Epithelial cell of proximal tubule (primary cell): Measurements from ENCODE around the gene LAGE3. TPM values are rescaled to one million over a fixed set of nuclear protein-coding genes. Genes with fewer than 3 reads are reported as not detected.

Experiments
- DNase-seq: peaks from one replicate; pipeline ENCODE4 v3.0.0-alpha.2; 2011; ENCODE audit warnings: low read depth
- H3K4me3 ChIP-seq: 2 replicates; pipeline ENCODE4 v1.5.1; 2011; ENCODE audit warnings: low read depth, mild to moderate bottlenecking, low read length
- total RNA-seq: library from RNA; depleted of rRNA; stranded (reverse); fragments of >200 nt; gene quantifications from 2 replicates; pipeline ENCODE4 v1.2.3, GENCODE V29; 2015
- TF ChIP-seq, protein P1 (sequence below): conservative IDR thresholded peaks from 2 replicates; pipeline ENCODE4 v1.5.1; 2012; ENCODE audit warnings: low read depth, mild to moderate bottlenecking, low read length

The LAGE3 gene, protein sequence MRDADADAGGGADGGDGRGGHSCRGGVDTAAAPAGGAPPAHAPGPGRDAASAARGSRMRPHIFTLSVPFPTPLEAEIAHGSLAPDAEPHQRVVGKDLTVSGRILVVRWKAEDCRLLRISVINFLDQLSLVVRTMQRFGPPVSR
- total RNA-seq = 23.0 and 28.4 TPM in 2 replicates

DNA sequence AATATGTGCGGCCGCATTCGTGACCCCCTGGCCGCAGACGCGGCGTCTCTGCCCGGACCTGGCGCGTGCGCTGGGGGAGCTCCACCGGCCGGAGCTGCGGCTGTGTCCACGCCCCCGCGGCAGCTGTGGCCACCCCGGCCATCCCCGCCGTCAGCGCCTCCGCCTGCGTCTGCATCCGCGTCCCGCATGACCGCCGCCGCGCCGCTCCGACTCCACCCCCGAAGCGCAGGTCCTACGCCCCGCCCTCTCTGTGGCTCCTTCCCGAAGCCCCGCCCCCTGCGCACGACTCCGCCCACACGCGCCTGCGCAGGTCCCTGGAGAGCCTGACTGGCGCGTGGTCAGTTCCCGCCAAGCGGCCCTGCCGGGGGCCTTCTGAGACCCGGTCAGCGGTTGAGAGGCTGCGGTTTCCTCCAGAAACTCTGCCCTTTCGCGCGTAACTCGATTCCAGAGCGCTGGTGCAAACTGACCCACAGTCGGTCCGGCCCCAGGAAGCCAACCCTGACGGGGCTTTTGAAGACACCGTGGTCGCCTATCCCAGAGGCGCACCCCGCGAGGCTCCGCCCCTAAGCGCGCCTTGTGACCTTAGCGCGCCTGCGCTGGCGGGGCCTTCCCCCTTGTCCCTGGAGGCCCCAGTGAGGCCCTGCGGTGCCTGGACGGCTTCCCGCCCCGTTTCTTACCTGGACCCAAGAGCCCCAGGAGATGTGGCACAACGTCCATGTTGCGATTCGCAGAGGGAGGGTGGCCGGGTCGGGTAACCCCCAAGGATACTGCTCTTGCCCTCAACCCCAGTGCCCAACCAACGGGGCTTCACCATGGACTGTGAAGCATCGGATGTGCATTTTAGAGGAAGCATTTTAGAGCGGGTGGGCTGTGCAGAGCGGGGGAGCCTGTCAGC is at the start of gene LAGE3:
Gene LAGE3, minus strand, starts transcription at position 554 of the 895 bp plus-strand sequence. Its CDS starts 366 bp downstream, at position 188.
- TF ChIP-seq, protein P1, sequence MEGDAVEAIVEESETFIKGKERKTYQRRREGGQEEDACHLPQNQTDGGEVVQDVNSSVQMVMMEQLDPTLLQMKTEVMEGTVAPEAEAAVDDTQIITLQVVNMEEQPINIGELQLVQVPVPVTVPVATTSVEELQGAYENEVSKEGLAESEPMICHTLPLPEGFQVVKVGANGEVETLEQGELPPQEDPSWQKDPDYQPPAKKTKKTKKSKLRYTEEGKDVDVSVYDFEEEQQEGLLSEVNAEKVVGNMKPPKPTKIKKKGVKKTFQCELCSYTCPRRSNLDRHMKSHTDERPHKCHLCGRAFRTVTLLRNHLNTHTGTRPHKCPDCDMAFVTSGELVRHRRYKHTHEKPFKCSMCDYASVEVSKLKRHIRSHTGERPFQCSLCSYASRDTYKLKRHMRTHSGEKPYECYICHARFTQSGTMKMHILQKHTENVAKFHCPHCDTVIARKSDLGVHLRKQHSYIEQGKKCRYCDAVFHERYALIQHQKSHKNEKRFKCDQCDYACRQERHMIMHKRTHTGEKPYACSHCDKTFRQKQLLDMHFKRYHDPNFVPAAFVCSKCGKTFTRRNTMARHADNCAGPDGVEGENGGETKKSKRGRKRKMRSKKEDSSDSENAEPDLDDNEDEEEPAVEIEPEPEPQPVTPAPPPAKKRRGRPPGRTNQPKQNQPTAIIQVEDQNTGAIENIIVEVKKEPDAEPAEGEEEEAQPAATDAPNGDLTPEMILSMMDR = no peak
- peak within 1 kb of the TSS; percentile 49 for H3K4me3 ChIP-seq
- DNase-seq = no peak

DNA sequence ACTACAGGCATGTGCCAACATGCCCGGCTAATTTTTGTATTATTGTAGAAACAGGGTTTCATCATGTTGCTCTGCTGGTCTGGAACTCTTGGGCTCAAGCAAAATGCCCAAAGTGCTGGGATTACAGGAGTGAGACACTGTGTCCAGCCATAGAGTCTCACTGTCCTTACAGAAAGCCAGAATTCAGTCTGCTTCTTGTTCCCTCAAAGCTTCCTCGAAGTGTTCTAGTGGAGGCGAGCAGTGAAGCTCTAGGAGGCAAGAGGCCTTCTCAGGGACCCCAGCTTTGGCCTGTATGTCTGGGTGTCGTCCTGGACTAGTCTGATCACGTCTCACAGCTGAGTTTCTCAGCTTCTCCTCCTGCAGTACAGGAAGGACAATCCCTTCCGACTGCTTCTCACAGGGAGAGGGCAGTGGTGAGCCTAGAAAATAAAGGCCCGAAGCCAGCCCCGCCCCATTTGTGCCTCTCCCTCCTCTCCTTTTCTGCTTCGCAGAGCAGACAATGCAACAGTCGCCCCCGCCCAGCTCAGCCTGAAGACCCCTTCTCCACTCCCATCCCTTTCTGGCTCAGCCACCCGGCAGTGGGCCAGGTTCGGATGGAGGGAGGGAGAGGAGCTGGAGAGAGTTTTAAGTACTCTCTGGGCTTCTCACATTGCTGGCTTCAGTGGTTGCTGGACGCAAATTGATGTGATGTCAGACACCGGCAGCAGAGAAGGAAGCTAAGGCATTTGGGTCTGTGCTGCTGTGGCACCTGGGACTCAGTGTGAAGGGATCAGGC is 48.0 kb upstream of the LAGE3 start:
- TF ChIP-seq, protein P1 = peak; percentile 55
- DNase-seq = no peak
- H3K4me3 ChIP-seq = peak overlapping the region; percentile 38

DNA sequence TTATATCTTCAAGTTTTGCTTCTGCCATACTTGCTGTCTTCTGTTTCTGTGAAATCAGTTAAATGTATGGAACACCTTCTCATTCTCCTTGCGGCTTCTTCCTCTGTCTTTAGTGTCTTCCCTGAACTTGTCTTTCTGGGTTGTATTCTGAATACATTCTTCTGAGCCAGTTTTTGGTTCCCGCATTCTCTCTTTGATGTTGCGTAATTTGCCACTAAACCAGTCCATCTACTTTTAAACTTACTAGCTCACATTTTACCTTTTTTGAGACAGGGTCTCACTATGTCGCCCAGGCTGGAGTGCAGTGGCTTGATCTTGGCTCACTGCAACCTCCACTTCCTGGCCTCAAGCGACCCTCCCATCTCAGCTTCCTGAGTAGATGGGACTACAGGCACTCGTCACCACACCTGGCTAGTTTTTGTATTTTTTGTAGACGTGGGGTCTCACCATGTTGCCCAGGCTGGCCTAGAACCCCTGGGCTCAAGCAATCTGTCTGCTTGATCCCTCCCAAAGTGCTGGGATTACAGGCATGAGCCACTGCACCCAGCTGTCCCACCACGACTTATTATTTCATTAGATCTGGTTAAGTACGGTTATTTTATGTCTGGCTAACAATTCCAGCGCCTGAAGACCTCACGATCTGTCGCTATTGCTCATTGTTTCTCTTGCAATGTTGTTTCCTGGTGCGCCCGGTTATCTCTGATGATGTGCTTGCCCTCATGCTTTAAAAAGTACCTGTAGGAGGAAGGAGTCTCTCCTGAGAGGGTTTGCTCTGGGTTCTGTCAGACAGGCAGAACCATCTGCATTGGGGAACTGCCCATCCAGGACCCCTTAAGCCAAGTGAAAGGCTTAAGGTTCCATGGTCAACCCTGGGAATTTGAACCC is 46.8 kb upstream of the LAGE3 start:
- H3K4me3 ChIP-seq = no peak overlapping the region
- no peak for DNase-seq
- TF ChIP-seq, protein P1 = no peak

DNA sequence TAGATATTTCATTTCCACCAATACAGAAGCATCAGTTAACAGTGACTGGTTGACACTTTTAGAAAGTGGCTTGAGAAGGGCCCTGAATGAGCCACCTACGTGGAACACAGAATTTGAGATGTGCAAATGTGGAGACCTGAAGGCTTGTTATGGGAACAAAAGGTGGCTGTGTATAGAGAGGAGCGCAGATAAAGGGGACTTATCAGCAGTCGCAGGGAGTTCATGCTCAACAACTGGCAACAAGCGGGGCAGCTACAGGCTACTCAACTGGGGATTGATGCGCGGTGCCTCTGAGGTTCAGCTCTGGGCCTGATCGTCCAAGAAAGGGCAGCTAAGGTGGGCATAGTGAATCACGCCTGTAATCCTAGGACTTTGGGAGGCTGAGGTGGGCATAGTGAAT is 40.3 kb upstream of the LAGE3 start:
- DNase-seq = no peak
- H3K4me3 ChIP-seq = no peak overlapping the region
- TF ChIP-seq, protein P1 = no peak

DNA sequence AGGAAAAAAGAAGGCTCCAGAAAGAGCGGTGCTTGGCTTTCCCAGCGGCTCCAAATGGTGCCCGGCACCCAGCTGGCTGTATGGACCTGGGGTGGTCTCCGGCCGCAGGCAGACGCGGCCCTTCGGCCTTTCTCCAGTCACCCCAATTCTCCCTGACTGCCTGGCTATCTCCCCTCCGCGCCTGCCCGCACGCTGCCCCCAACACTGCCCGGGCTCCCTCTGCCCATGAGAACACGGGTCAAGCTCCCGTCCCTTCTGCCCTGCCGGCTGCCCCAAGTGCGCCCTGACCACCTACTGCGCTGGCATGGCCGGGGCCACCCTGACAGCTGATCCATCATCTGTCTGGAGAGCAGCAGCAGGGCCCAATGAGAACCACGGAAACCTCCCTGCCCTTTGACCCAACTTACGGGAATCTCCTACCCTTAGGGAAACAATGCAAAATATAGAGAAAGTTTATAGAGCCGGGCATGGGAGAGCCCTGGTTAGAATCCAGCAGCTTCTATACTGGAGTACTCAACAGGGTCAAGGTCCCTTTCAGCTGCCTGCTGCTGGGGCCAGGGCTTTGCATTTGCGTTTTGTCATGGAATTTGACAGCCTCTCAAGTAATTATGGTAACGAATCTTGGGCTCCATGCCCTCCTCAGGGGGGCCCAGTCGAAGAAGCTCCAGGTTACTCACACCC is 38.2 kb upstream of the LAGE3 start:
- no peak for DNase-seq
- TF ChIP-seq, protein P1 = no peak
- H3K4me3 ChIP-seq = peak overlapping the region; percentile 62
